Activated CD8-positive, alpha-beta memory T cell treated with anti-CD3 and anti-CD28 coated beads, Interleukin-2, amount 10 ng/mL, durations not matched to agents 7 days and 5 days (primary cell): ENCODE data around the gene RAP1A. TPM values are rescaled to one million over a fixed set of nuclear protein-coding genes. Genes with fewer than 3 reads are reported as not detected.

Experiments
- ATAC-seq: fragments of 150-1000 bp; cut with Tn5 transposase; one replicate; pipeline ENCODE4 v1.10.0; 2021; ENCODE audit warnings: moderate library complexity
- CTCF ChIA-PET: fragments of 350-600 bp; sonication (Branson Sonifier 250); formaldehyde crosslinking; loops from one replicate; lab custom pipeline; 2021; ENCODE audit warnings: antibody characterized with exemption; lab: Charles Lee
- DNase-seq: peaks from one replicate; pipeline ENCODE4 v3.0.0-alpha.2; 2020
- H3K27ac Mint-ChIP-seq: one replicate; pipeline ENCODE4 v1.8.0; 2021; ENCODE audit warnings: mild to moderate bottlenecking, mixed read lengths
- H3K27me3 Mint-ChIP-seq: one replicate; pipeline ENCODE4 v1.8.0; 2021; ENCODE audit warnings: mixed read lengths
- H3K36me3 Mint-ChIP-seq: one replicate; pipeline ENCODE4 v1.8.0; 2021; ENCODE audit warnings: mild to moderate bottlenecking, mixed read lengths
- H3K4me1 Mint-ChIP-seq: one replicate; pipeline ENCODE4 v1.8.0; 2021; ENCODE audit warnings: mixed read lengths
- H3K4me3 Mint-ChIP-seq: one replicate; pipeline ENCODE4 v1.8.0; 2021; ENCODE audit warnings: mild to moderate bottlenecking, moderate library complexity, mixed read lengths
- H3K9me3 Mint-ChIP-seq: one replicate; pipeline ENCODE4 v1.8.0; 2022; ENCODE audit warnings: low read depth, mixed read lengths
- total RNA-seq, 2 experiments: library from RNA; stranded (reverse); gene quantifications; one replicate each; pipeline ENCODE4 v1.2.3, GENCODE V29; 2021

The RAP1A gene
- total RNA-seq, 2 experiments from 2014 or later = 161 to 224 TPM

DNA sequence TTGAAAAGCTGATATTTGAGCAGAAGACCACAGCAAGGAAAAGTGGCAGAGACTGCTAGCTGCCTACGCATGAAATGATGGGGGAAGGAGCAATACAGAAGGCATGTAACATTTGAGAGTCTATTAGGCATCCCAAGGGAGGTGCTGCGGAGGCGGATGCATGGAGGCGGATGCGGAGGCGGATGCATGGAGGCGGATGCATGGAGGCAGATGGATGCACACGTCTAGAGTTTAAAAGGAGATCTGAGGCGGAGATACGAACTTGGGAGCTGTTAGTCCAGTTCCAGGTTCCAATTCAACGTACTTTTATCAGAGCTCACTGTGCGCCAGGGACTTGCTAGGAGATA is 135.4 kb downstream of the RAP1A start:
- Mint-ChIP-seq H3K4me3 (peak overlapping the region; percentile 90), H3K27me3 (no peaks in the 10 kb centered on the region), H3K36me3 (peaks cover 12% of the 10 kb centered on the region), H3K4me1 (peaks cover 41% of the 10 kb centered on the region), H3K27ac (peak overlapping the region; percentile 95), H3K9me3 (no peaks in the 10 kb centered on the region)
- ATAC-seq (peak; percentile 15), DNase-seq (peak; percentile 67)
- CTCF ChIA-PET = interaction anchor here (0.7 to 3.8 kb wide), 25 partner anchors 9 to 864 kb away, joined by 3 to 33 read pairs (median 4); partner anchors contain the start of genes CAPZA1, INKA2 and ST7L

DNA sequence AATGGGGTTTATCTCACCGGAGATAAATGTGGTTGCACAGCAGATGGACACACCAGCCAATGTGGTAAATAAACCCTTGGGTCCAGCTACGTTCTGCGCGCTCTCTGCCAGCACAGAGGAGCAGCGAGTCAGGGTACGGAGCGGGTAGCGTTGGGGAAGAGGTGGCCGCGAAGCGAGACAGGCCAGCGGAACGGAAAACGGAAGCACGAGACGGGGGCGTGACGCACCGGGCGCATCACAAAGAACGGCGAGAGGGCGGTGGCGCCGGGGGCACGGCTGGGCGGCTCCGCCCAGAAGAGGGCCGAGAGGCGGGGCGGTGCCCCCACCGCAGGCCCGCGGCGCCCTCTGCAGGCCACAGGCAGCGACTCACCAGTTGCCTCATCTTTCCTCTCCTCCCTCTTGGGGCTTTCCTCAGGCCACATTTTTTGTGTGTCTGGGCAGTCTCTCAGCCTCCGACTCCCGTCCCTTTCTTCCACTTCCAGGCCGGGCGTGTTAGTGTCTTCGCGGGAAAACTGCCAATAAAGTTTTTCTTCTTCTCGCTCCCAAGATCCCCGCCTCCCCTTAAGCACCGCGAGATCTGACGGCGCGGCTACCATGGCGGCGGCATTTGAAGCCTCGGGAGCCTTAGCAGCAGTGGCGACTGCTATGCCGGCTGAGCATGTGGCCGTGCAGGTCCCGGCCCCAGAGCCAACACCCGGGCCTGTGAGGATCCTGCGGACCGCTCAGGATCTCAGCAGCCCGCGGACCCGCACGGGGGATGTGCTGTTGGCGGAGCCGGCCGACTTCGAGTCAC is 135.9 kb downstream of the RAP1A start, which contains the start of gene DDX20:
Gene DDX20, plus strand, starts transcription at position 571 of the 793 bp plus-strand sequence. Its CDS starts 24 bp downstream, at position 595.
- DNase-seq = peak; percentile 95
- Mint-ChIP-seq H3K36me3 (peaks cover 14% of the 10 kb centered on the region), H3K4me3 (peak within 1 kb of the TSS; percentile 90), H3K4me1 (peaks cover 43% of the 10 kb centered on the region), H3K9me3 (no peaks in the 10 kb centered on the region), H3K27ac (peak within 1 kb of the TSS; percentile 95), H3K27me3 (no peaks in the 10 kb centered on the region)
- ATAC-seq = peak; percentile 91
- CTCF ChIA-PET = interaction anchor here (0.7 to 3.8 kb wide), 27 partner anchors 8 to 864 kb away, joined by 3 to 33 read pairs (median 4); partner anchors contain the start of genes CAPZA1, INKA2 and ST7L

DNA sequence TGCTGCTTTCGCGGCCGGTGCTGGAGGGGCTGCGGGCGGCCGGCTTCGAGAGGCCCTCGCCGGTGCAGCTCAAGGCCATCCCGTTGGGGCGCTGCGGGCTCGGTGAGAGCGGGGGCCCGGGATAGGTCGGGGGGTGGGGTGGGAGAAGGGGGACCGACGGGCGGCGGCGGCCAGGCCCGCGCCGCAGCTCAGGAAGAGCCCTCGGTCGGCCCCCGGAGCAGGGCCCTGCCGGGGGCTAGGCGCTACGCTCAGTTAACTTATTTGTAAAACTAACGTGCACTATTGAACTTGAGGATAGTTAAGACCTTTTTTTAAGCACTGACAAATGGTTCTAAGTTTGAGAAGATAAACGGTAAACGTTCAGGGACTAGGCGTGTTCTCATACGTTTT is 136.5 kb downstream of the RAP1A start:
- ATAC-seq = peak; percentile 17
- Mint-ChIP-seq H3K4me1 (peaks cover 43% of the 10 kb centered on the region), H3K36me3 (peaks cover 19% of the 10 kb centered on the region), H3K4me3 (peak overlapping the region; percentile 90), H3K27ac (peak overlapping the region; percentile 74), H3K27me3 (no peaks in the 10 kb centered on the region), H3K9me3 (no peaks in the 10 kb centered on the region)
- CTCF ChIA-PET = interaction anchor here (0.7 to 3.8 kb wide), 11 partner anchors 10 to 356 kb away, joined by 3 to 33 read pairs (median 3); partner anchors contain the start of gene INKA2
- no peak for DNase-seq

DNA sequence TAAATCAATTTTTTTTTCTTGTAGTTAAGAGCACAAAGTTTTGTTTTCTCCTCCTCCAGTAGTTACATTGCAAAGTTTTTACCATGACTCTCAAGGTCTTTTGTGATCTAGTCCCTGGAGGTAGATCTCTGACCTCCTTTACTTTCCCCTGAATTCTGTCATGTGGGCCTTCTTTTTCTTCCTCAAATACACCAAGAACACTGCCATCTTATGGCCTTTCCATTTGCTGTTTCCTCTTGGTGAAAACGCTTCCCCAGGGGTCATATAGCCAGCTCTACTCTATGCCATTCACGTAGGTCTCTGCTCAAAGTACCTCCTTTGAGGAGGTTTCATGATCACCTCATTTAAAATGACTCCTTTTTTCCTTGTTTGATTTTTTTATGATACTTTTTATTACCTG is 138.8 kb downstream of the RAP1A start:
- Mint-ChIP-seq H3K4me1 (peaks cover 40% of the 10 kb centered on the region), H3K36me3 (peaks cover 29% of the 10 kb centered on the region), H3K9me3 (no peaks in the 10 kb centered on the region), H3K27ac (no peak overlapping the region), H3K4me3 (no peak overlapping the region), H3K27me3 (no peaks in the 10 kb centered on the region)
- ATAC-seq (no peak), DNase-seq (no peak)
- CTCF ChIA-PET = interaction anchor here (0.7 to 1.6 kb wide), 2 partner anchors 246 to 538 kb away, joined by 3 read pairs; no protein-coding TSS in a partner anchor

GRCh38 chr1:111761717-111762116 is 142.1 kb downstream of the RAP1A start:
- no peak overlapping the region for H3K27ac Mint-ChIP-seq
- H3K9me3 Mint-ChIP-seq = no peaks in the 10 kb centered on the region
- no peaks in the 10 kb centered on the region for H3K27me3 Mint-ChIP-seq
- no peak overlapping the region for H3K4me3 Mint-ChIP-seq
- ATAC-seq (no peak), DNase-seq (no peak)
- CTCF ChIA-PET = interaction anchor here (1.3 kb wide), 1 partner anchor 23 kb away, joined by 4 read pairs; the partner anchor contains the start of gene INKA2
- H3K4me1 Mint-ChIP-seq = peaks cover 31% of the 10 kb centered on the region
- H3K36me3 Mint-ChIP-seq = peaks cover 51% of the 10 kb centered on the region

DNA sequence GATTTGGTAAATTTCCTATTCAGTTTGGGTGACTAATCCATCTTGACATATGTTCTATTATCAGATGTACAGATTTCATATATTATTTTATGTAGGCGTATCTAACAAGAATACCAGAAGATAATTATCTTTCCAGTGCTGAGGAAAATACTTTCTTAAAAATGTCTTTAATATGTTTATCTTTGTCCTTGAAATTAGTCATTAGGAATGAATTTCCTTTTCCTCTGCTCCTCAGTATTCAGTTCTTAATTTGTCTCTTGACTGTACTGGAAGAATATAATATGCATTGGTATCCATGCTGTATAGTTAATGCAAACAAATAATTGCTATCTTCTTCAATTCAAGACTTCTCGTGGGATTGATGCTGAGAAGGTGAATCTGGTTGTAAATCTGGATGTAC is 142.7 kb downstream of the RAP1A start:
- ATAC-seq = no peak
- Mint-ChIP-seq H3K4me3 (no peak overlapping the region), H3K27me3 (no peaks in the 10 kb centered on the region), H3K36me3 (peaks cover 54% of the 10 kb centered on the region), H3K4me1 (peaks cover 24% of the 10 kb centered on the region), H3K9me3 (no peaks in the 10 kb centered on the region), H3K27ac (no peak overlapping the region)
- CTCF ChIA-PET = interaction anchor here (1.3 kb wide), 1 partner anchor 24 kb away, joined by 4 read pairs; the partner anchor contains the start of gene INKA2
- DNase-seq = no peak

Other genes with a start within 250 kb of the RAP1A start
- 1 to 10 TPM; 1.1 TPM for gene OVGP1, start 192.1 kb upstream of the RAP1A start, total RNA-seq
- 10 to 100 TPM; 29.6 to 37.5 TPM for gene WDR77, start 170.5 kb upstream of the RAP1A start, total RNA-seq
- gene ATP5PB, start 170.3 kb upstream of the RAP1A start, total RNA-seq = 100 to 1,000 TPM; 215 to 266 TPM
- 1 to 10 TPM in 1 of 2 experiments, under 1 TPM in 1; 0.87 to 4.6 TPM for gene C1orf162, start 145.8 kb upstream of the RAP1A start, total RNA-seq
- not detected for gene ADORA3, start 116.2 kb upstream of the RAP1A start, total RNA-seq
- under 1 TPM in 1 of 2 experiments, not detected in 1; 0.23 TPM for gene TMIGD3, start 116.2 kb upstream of the RAP1A start, total RNA-seq
- 1 to 10 TPM; 1.7 to 1.9 TPM for gene INKA2, start 119.6 kb downstream of the RAP1A start, total RNA-seq
- gene DDX20, start 136.1 kb downstream of the RAP1A start, total RNA-seq = 10 to 100 TPM; 14.1 to 17.9 TPM